HL-60 (cell line): Measurements from ENCODE around the gene MFAP2.

Source experiments
- DNase-seq, 2 experiments: peaks; one replicate each; pipeline ENCODE4 v3.0.0-alpha.2; 2010 to 2020; ENCODE audit warnings: low read depth in 1 of 2, low spot score in 1 of 2
- H3K27ac ChIP-seq: fragments of 250-450 bp; sonication (Bioruptor Pico); replicated peaks from 2 replicates; pipeline ENCODE4 v1.5.1; 2020; ENCODE audit warnings: mild to moderate bottlenecking, moderate library complexity
- H3K27me3 ChIP-seq: fragments of 250-450 bp; sonication (Bioruptor Pico); 2 replicates; pipeline ENCODE4 v1.5.1; 2021; ENCODE audit warnings: mild to moderate bottlenecking, moderate library complexity; ENCODE audit not compliant: insufficient read depth, poor library complexity, severe bottlenecking
- H3K4me3 ChIP-seq: replicated peaks from 2 replicates; pipeline ENCODE4 v1.5.1; 2011; ENCODE audit warnings: mild to moderate bottlenecking, control low read depth, low read length; ENCODE audit not compliant: insufficient read depth
- GABPA ChIP-seq: IDR thresholded peaks from 2 replicates; pipeline ENCODE4 v1.6.1; 2012; ENCODE audit warnings: low read depth
- POLR2AphosphoS5 ChIP-seq: IDR thresholded peaks from 2 replicates; pipeline ENCODE4 v1.6.1; 2012; ENCODE audit warnings: low read depth
- SPI1 ChIP-seq: IDR thresholded peaks from 2 replicates; pipeline ENCODE4 v1.6.1; 2012; ENCODE audit warnings: low read depth, mild to moderate bottlenecking, borderline replicate concordance
- TF ChIP-seq, protein P1 (sequence below): IDR thresholded peaks from one replicate; pipeline ENCODE4 v1.5.1; 2011; ENCODE audit warnings: low read length, control low read depth, inconsistent platforms; ENCODE audit not compliant: insufficient read depth
- TF ChIP-seq, protein P2 (sequence below): IDR thresholded peaks from 2 replicates; pipeline ENCODE4 v1.6.1; 2012; ENCODE audit warnings: low read depth; ENCODE audit not compliant: insufficient replicate concordance

MFAP2 gene

DNA sequence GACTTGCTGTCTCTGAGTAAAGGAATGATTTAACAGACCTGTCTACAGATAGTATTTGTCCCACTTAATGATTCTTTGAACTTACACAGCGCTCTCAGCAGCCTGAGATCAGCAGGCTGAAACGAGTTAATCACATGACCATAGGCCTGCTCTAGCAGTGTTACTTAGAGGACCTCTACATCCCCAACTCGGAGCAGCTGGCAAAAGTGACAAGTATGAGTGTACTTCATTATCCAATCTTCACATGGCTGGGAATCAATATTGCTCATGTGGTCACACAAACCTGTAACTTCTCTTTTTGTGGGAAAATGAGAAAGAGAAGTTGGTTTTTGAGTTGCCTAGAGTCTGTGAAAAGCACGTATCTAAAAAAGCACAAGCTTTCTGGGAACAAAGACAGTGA is 42.7 kb upstream of the MFAP2 start:
- Histone ChIP-seq H3K4me3 (no peak overlapping the region), H3K27ac (no peak overlapping the region), H3K27me3 (no peaks in the 10 kb centered on the region)
- peak in 1 of 2 experiments; percentile 57 for DNase-seq
- no peak for TF ChIP-seq GABPA
- TF ChIP-seq, protein P1, sequence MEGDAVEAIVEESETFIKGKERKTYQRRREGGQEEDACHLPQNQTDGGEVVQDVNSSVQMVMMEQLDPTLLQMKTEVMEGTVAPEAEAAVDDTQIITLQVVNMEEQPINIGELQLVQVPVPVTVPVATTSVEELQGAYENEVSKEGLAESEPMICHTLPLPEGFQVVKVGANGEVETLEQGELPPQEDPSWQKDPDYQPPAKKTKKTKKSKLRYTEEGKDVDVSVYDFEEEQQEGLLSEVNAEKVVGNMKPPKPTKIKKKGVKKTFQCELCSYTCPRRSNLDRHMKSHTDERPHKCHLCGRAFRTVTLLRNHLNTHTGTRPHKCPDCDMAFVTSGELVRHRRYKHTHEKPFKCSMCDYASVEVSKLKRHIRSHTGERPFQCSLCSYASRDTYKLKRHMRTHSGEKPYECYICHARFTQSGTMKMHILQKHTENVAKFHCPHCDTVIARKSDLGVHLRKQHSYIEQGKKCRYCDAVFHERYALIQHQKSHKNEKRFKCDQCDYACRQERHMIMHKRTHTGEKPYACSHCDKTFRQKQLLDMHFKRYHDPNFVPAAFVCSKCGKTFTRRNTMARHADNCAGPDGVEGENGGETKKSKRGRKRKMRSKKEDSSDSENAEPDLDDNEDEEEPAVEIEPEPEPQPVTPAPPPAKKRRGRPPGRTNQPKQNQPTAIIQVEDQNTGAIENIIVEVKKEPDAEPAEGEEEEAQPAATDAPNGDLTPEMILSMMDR, result no peak
- TF ChIP-seq POLR2AphosphoS5, result peak; percentile 13; the same call in 1 of the 2 replicates

DNA sequence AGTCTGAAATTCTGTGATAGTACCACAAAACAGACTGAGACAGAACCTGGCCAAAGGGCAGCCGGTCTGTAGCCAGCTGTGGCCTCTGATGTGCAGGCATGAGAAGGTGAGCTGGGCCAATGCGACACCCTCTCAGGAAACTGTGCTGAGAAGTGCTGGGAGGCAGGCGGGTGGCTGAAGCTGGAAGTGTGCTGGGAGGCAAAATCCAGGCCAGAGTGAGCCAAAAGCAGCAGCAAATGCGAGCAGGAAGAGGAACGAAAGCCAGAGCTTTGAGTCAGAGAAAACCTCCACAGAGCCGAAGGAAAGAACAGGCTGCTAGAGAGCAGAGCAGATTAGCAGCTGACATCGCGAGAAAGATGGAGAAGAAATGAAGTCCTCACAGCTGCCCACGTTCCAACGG is 41.5 kb upstream of the MFAP2 start:
- Histone ChIP-seq H3K27me3 (no peaks in the 10 kb centered on the region), H3K27ac (no peak overlapping the region), H3K4me3 (no peak overlapping the region)
- DNase-seq, result no peak
- no peak for TF ChIP-seq GABPA

DNA sequence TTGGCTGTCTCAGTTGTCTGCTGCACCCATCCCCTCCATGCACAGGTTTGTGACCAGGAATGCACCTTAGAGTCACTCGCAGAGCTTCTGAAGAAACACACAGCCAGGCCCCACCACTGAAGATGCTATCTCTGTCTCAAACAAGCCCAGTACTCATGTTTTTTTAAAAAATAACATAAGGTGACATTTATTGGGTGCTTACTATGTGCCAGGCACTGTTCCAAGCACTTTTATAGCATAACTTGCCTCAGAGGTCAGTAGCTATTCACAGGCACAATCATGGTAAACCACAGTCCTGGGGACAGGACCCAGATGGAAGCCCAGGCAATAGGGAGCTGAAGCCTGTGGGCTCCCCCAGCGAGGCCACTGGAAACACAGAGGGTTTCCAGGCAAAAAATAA is 40.1 kb upstream of the MFAP2 start:
- H3K27me3 ChIP-seq, result no peaks in the 10 kb centered on the region
- no peak overlapping the region for H3K4me3 ChIP-seq
- no peak overlapping the region for H3K27ac ChIP-seq
- DNase-seq, result no peak
- TF ChIP-seq SPI1 (no peak), POLR2AphosphoS5 (no peak), GABPA (no peak)
- TF ChIP-seq, protein P1, result no peak
- TF ChIP-seq, protein P2, sequence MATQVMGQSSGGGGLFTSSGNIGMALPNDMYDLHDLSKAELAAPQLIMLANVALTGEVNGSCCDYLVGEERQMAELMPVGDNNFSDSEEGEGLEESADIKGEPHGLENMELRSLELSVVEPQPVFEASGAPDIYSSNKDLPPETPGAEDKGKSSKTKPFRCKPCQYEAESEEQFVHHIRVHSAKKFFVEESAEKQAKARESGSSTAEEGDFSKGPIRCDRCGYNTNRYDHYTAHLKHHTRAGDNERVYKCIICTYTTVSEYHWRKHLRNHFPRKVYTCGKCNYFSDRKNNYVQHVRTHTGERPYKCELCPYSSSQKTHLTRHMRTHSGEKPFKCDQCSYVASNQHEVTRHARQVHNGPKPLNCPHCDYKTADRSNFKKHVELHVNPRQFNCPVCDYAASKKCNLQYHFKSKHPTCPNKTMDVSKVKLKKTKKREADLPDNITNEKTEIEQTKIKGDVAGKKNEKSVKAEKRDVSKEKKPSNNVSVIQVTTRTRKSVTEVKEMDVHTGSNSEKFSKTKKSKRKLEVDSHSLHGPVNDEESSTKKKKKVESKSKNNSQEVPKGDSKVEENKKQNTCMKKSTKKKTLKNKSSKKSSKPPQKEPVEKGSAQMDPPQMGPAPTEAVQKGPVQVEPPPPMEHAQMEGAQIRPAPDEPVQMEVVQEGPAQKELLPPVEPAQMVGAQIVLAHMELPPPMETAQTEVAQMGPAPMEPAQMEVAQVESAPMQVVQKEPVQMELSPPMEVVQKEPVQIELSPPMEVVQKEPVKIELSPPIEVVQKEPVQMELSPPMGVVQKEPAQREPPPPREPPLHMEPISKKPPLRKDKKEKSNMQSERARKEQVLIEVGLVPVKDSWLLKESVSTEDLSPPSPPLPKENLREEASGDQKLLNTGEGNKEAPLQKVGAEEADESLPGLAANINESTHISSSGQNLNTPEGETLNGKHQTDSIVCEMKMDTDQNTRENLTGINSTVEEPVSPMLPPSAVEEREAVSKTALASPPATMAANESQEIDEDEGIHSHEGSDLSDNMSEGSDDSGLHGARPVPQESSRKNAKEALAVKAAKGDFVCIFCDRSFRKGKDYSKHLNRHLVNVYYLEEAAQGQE, result no peak

DNA sequence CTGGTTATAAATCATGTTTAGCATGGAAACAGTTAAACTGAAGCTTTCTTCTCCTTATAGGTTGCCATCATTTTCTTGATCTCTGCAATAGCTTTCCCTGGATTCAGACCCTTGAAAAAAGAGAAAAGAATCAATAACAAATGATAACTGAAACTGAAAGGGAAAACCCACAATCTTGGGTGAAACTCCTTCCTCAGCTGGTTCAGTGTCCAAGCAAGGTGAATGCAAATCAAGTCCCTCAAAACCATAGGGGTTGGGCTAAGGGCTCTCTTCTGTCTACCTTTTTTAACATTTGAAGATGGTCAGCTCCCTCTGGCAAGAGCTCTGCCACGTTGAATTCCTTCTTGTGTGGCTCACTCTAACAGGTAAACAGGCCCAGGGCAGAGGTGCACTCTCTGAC is 38.4 kb upstream of the MFAP2 start:
- TF ChIP-seq SPI1 (no peak), POLR2AphosphoS5 (no peak), GABPA (no peak)
- TF ChIP-seq, protein P2, result no peak
- no peaks in the 10 kb centered on the region for H3K27me3 ChIP-seq
- H3K27ac ChIP-seq, result no peak overlapping the region
- no peak for DNase-seq
- H3K4me3 ChIP-seq, result no peak overlapping the region

DNA sequence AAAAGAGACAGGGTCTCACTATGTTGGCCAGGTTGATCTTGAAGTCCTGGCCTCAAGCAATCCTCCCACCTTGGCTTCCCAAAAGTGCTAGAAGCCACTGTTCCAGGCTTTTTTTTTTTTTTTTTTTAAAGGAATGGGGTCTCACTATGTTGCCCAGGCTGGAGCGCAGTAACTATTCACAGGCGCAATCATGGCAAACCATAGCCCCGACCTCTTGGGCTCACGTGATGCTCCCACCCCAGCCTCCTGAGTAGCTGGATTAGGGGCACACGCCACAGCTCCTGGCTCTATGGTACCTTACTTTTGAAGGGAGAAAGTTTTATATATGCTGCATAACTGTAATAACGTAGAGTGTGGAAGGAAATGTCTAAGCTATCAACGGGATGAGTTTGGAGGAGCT is 37.0 kb upstream of the MFAP2 start:
- no peaks in the 10 kb centered on the region for H3K27me3 ChIP-seq
- DNase-seq, result no peak
- H3K27ac ChIP-seq, result no peak overlapping the region
- H3K4me3 ChIP-seq, result no peak overlapping the region
- TF ChIP-seq GABPA, result no peak
- no peak for TF ChIP-seq POLR2AphosphoS5
